Esophagus squamous epithelium (tissue), 5 donors: ENCODE measurements around the gene LRRC57. TPM values are rescaled to one million over a fixed set of nuclear protein-coding genes. Genes with fewer than 3 reads are reported as not detected.
"Not testable (repeated sequence)": the region's sequence is repeated elsewhere in the genome, so short reads cannot be mapped to it uniquely, and the experiment has no call there.

Experiments
- DNase-seq: peaks from one replicate; lab custom pipeline; 2025; lab: John Stamatoyannopoulos, UW
- H3K27ac ChIP-seq, 4 donors: fragments of 200-600 bp; sonication (generic); one replicate each; pipeline ENCODE4 v1.5.1; 2016 to 2019; ENCODE audit warnings: mild to moderate bottlenecking in 1 of 4
- H3K27me3 ChIP-seq, 4 donors: fragments of 200-600 bp; sonication (generic); 1 replicate in 3 of 4; 2 replicates in 1 of 4; pipeline versions ENCODE4 v1.5.1 to v1.6.0; 2017 to 2021; ENCODE audit warnings: antibody characterized with exemption in 1 of 4
- H3K36me3 ChIP-seq, 3 donors: fragments of 200-600 bp; sonication (generic); one replicate each; pipeline ENCODE4 v1.5.1; 2016 to 2019
- H3K4me1 ChIP-seq, 3 donors: fragments of 200-600 bp; sonication (generic); one replicate each; pipeline ENCODE4 v1.5.1; 2017 to 2019
- H3K4me3 ChIP-seq, 4 donors: fragments of 200-600 bp; sonication (generic); 1 replicate in 3 of 4; 2 replicates in 1 of 4; pipeline ENCODE4 v1.5.1; 2016 to 2019; ENCODE audit warnings: mild to moderate bottlenecking in 2 of 4, moderate library complexity in 1 of 4
- H3K9me3 ChIP-seq, 3 donors: fragments of 200-600 bp; sonication (generic); one replicate each; pipeline ENCODE4 v1.5.1; 2016 to 2019
- CTCF ChIP-seq, 6 experiments: fragments of 450-650 bp in 4 of 6; fragments of 200-600 bp in 2 of 6; sonication (generic) in 2 of 6; IDR thresholded peaks; one replicate each; pipeline ENCODE4 v1.5.1; 2016 to 2019; ENCODE audit warnings: antibody characterized with exemption in 6 of 6, mild to moderate bottlenecking in 4 of 6, moderate library complexity in 4 of 6
- POLR2A ChIP-seq, 4 donors: fragments of 450-650 bp; IDR thresholded peaks; one replicate each; pipeline ENCODE4 v1.6.1; 2017; ENCODE audit warnings: antibody characterized with exemption in 4 of 4, mild to moderate bottlenecking in 4 of 4, moderate library complexity in 3 of 4
- WGBS, 2 donors: methylation state at CpG; one replicate each; pipeline ENCODE4 v1.1.5; 2018; 5-methylcytosine and 5-hydroxymethylcytosine counted together
- intact Hi-C: fragments of 100-400 bp; cut with DNase I; formaldehyde crosslinking; loops from one replicate; pipeline ENCODE4 v1.15.0; 2022
- total RNA-seq, 4 donors: library from RNA; depleted of rRNA; stranded (reverse); fragments of >200 nt; gene quantifications; one replicate each; pipeline ENCODE4 v1.1.0, GENCODE V29; 2016
- donor health status: DM: yes; HTN: yes; CAD: no.

Gene LRRC57
- total RNA-seq, 4 donors from 2014 or later, result 10.5 to 13.0 (median 11.7) TPM

GRCh38 chr15:42576776-42577175 lies 28.2 kb upstream of the LRRC57 start:
- peak overlapping the region in 3 of 4 donors; percentile 77 to 84 (median 80) for H3K4me3 ChIP-seq
- H3K4me1 ChIP-seq, result peaks cover 5 to 68% (median 14%) of the 10 kb centered on the region in 3 donors
- 77 to 81% methylated on average over 1 of the region's 1 CpG for WGBS, 2 donors
- H3K27me3 ChIP-seq, result peaks cover 0 to 29% (median 0%) of the 10 kb centered on the region in 4 donors
- intact Hi-C loops, result no loop called here
- H3K36me3 ChIP-seq, result no peaks in the 10 kb centered on the region
- TF ChIP-seq CTCF (IDR thresholded peaks at IDR 0.05), result no peak
- TF ChIP-seq POLR2A (IDR thresholded peaks at IDR 0.05), result no peak
- no peak for DNase-seq
- H3K9me3 ChIP-seq, result no peaks in the 10 kb centered on the region
- H3K27ac ChIP-seq, result peak overlapping the region in 3 of 4 donors; percentile 93 to 95 (median 94)

DNA sequence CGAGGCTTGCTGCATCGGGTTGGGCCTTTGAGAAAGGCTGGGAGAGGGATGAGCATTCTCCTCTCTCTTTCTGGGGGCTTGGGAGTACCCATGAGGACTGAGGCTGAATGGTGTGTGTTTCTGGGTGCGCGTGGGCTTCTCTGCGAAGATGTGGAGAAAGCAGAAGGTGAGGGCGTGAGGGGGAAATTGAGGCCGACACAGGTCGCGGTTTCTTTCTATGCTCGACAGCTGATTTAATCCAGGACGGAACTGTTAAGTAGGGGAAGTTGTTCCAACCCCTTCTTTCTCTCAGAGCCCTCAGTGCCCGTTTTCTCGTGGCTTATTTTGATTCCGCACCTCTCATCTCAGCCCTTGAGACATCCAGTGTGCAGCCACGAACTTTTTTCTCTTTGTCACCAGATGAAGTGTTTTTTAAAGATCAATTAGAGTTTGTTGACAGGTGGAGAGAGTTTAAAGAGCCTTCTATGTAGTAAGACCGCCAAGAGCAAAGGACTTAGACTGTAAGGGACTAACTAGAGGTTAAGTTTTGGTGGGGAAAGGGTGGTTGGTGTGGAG lies 27.5 kb upstream of the LRRC57 start:
- no peak for TF ChIP-seq POLR2A (IDR thresholded peaks at IDR 0.05)
- no peak for TF ChIP-seq CTCF (IDR thresholded peaks at IDR 0.05)
- Histone ChIP-seq H3K36me3 (no peaks in the 10 kb centered on the region), H3K4me1 (peaks cover 4 to 61% (median 12%) of the 10 kb centered on the region in 3 donors), H3K27me3 (peaks cover 0 to 29% (median 0%) of the 10 kb centered on the region in 4 donors), H3K4me3 (peak overlapping the region; percentile 38 to 84 (median 78)), H3K9me3 (no peaks in the 10 kb centered on the region), H3K27ac (peak overlapping the region; percentile 75 to 95 (median 94))
- DNase-seq, result no peak
- WGBS, 2 donors, result 5 to 17% methylated on average over 10 to 13 of the region's 16 CpGs
- intact Hi-C loops, result no loop called here

- Histone ChIP-seq H3K36me3 (no peaks in the 10 kb centered on the region), H3K4me1 (peaks cover 0 to 54% (median 8%) of the 10 kb centered on the region in 3 donors), H3K27ac (peak within 1 kb of the TSS; percentile 75 to 95 (median 94)), H3K4me3 (peak within 1 kb of the TSS; percentile 38 to 84 (median 78)), H3K27me3 (peaks cover 0 to 29% (median 0%) of the 10 kb centered on the region in 4 donors), H3K9me3 (no peaks in the 10 kb centered on the region)
- peak; percentile 83 for DNase-seq
- TF ChIP-seq POLR2A (IDR thresholded peaks at IDR 0.05), result peak in 3 of 4 donors; percentile 40 to 65 (median 63)
- TF ChIP-seq CTCF (IDR thresholded peaks at IDR 0.05), result no peak
- intact Hi-C loops, result no loop called here
- WGBS, 2 donors, result 0% methylated on average over 19 of the region's 95 CpGs; no CpG with 5 or more reads in 1 of the 2 donors
These were observed 26.8 kb upstream of the LRRC57 start, which contains the start of gene STARD9 for GRCh38 chr15:42575188-42576039. TSS of gene STARD9 (plus strand) at chr15:42575606. CDS start at chr15:42575716, 110 bp downstream.

- WGBS, 2 donors, result 88 to 91% methylated on average over 2 to 3 of the region's 3 CpGs
- Histone ChIP-seq H3K9me3 (no peaks in the 10 kb centered on the region), H3K4me3 (no peak overlapping the region), H3K4me1 (no peaks in the 10 kb centered on the region), H3K27me3 (no peaks in the 10 kb centered on the region), H3K36me3 (peaks cover 4 to 62% (median 13%) of the 10 kb centered on the region in 3 donors), H3K27ac (no peak overlapping the region)
- TF ChIP-seq CTCF (IDR thresholded peaks at IDR 0.05) (no peak), POLR2A (IDR thresholded peaks at IDR 0.05) (no peak)
- intact Hi-C loops, result no loop called here
- no peak for DNase-seq
These were observed 10.1 kb upstream of the LRRC57 start for GRCh38 chr15:42558739-42559138.

- DNase-seq, intact Hi-C loops: not testable (repeated sequence)
- 95 to 97% methylated on average over 12 of the region's 12 CpGs for WGBS, 2 donors
These were observed 8.1 kb upstream of the LRRC57 start for GRCh38 chr15:42556550-42557207.

More at GRCh38 chr15:42556550-42557207, 8.1 kb upstream of the LRRC57 start:
- H3K4me1 ChIP-seq, H3K4me3 ChIP-seq, H3K27ac ChIP-seq, H3K27me3 ChIP-seq, H3K9me3 ChIP-seq: not testable (repeated sequence)
- H3K36me3 ChIP-seq, result peaks cover 0 to 42% (median 4%) of the 10 kb centered on the region in 3 donors
